GM19193 (cell line): Measurements from ENCODE around the gene PSAP.

Experiments
- POLR2A ChIP-seq: IDR thresholded peaks from 4 replicates; pipeline ENCODE4 v1.6.1; 2011; ENCODE audit not compliant: insufficient read depth, insufficient read length; ENCODE audit errors: extremely low read depth

PSAP gene

DNA sequence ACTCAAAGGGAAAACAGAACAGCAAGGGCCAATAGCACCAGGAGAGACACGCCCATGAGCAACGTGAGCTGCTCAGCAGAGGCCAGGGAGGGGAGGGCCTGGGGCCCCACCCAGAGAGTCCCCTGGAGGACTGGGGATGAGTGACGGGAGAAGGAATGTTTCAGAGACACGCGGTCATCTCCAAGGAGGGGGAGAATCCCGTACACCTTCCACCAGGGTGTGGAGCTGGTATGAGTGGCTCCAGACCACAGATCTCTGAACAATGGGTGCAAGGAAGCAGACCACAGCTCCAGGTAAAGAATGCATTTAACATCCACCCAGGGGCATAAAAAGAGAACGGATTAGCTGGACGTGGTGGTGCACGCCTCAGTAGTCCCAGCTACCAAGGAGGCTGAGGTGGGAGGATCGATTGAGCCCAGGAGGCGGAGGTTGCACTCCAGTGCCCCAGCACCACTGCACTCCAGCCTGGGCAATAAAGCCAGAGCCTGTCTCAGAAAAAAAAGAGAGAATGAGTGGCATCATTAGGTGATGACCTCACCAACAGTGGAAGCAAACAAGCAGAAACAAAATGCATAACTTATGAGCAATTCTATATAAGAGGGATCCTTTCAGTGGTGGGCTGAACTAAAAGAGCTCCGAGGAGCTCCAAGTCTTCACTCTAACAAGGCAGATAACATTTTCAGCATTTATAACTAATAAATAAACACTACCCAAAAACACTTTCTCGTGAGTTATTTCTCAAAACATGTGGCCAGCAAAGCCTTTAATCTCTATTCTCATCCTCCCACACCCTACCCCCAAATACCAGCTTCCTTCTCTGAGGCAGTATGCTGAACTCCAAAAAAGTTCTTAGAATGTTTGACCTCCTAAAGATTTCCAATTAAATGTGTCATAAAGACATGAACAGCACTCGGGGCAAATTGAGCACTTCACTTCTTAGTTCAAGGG, 12.5 kb downstream of the PSAP start:
- TF ChIP-seq POLR2A: no peak

DNA sequence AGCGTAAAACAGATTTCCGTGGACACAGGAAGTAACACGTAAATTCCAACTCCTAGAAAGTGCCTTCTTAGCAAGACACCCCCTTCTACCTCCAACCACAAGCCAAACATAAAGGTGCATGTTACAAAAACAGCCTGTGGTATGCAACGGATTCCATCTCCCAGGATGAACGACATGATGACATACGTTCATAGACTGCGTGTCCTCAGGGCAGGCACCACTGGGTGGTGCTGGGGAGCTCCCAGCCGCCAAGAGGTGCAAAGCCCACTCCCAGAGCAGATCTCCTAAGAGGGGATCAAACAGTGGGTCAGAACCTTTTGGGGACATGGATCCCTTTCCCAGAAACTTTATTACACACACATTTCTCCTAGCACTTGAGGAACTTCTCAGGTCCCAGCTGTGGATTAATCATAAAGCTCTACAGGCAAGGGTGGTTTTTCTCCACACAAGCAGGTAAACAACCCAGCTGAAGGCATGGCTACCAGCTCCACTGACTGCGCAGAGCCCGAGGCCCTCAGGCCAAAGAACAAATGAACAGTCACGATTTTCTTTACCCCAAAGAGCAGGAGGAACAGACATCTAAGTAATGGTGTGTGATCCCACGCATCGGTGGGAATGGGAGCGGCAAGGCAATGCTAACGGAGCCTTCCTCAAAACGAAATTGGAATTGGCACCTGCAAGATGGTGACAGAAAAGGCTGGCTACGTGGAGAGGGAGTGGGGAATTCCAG, 13.8 kb downstream of the PSAP start:
- no peak for TF ChIP-seq POLR2A

DNA sequence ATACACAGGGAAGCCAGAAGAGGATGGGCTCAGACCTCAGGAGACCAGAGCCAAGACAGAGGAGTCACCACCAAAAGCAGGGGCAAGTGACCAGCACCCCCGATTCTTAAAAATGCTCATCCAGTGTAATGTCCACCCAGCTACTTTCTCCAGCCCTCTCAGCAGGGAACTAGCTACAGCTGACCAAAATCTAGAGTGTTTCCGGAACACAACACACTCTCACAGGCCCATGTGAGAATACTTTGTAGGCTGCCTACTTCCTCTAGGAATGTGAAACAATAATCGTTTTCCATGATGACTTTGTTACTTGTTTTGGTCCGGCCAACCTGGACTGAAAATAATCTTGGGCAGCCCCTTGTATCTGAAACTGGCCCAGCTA, 14.5 kb downstream of the PSAP start:
- TF ChIP-seq POLR2A: no peak

DNA sequence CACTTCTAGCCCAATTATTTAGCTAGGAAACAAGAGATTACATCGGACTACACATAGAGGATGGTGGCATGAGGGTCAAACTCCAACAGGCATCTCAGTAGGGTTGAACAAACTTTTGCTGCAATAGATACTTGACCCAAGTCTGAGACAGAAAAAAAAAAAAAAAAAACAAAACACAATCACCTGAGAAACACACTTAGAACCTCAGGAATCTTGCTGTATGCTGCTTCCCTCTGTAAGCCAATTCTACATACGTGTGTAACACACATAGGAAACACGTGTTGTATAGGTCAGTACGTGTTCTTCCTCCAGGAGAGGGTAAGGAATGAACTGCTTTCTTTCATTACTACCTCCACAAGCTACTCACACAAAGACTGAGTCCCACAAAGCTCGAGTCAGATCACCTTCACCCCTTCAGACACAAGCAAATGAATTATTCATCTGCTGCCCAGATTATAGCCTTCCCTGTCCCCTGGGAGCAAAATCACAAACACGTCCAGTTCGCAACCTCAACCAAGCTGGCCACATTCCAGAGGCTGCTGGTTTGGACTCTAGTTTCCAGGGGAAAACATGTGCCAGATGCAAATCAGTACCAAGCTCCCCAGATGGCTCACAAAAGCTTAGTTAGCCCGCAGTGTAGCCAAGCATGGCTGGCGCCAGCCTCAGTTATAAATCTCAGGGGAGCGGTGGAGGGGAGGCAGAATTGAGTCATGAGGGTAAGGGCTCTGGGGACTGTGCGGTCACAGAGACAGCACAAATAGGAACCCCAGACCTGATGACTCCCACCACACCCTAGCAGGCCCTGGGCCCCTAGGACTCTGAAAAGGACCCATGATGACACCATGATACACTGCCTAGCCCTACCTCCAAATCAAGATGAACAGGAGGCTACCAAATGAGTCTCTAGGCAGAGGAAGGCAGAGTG, 15.1 kb downstream of the PSAP start:
- TF ChIP-seq POLR2A: no peak

DNA sequence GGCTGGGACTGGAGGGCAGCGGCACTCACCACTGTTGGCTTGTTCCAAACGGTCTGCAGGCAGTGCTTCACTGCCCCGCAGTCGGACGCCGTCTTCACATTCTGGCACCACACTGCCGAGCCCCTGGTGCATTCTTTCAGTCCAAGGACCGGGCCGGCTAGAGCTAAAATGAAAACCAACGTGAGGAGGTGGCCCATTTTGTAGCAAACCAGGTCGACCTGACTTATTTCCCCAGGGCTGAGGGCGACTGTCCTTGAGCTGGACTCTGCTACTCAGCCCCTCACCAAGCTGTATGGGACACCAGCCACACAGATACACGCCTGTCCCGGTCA, 16.7 kb downstream of the PSAP start:
- TF ChIP-seq POLR2A: no peak

DNA sequence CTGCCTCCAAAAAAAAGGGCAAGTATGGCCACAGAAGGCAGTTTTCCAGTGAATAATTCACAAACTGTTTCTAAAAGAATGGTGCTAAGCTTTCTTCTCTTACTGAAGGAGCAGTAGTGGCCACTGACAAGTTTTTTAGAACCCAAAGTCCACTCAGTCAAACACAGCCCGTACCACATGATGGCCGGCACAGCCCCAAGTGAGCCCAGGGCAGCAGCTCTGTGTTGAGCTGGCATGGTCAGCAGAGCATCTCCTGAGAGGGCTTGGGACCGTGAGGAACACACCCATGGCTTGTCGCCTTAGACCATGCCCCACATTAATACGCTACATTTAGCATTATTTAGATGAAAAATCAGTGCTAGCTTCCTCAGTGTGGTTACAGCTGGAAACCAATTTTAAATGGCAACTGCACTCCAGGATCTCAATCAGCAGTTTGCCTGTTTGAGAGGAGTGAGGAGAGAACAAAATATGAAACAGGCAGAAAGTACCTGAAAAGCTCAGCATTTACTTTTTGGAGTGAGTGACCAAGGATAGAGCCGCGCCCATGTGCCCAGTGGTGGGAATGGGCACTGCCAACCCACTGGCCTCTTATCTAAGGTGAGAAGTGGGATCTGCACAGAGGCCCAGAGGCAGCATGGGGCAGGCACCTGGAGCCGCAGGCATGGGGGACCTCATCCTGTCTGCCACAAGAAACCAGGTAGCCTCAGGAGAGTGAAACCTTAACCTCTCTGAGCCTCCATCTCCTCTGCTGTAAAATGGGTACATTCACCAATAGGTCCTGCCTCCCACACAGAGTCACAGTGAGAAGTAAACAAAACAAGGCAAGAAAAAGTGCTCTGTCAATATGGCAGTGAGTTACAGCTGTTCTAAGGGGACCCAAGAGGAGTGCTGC, 17.4 kb downstream of the PSAP start:
- TF ChIP-seq POLR2A: no peak

DNA sequence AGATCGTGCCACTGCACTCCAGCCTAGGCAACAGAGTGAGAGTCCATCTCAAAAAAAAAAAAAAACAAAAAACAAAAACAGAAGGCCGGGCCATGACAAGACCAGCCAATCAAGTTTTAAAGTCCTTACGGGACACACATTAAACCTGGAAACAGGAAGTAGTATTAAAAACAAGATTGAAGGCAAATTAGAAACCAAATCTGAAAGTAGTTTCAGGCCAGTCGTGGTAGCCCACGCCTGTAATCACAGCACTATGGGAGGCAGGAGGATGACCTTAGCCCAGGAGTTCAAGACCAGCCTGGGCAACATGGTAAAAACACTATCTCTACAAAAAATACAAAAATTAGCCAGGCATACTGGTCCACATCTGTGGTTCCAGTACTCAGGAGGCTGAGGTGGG, 18.1 kb downstream of the PSAP start:
- no peak for TF ChIP-seq POLR2A

DNA sequence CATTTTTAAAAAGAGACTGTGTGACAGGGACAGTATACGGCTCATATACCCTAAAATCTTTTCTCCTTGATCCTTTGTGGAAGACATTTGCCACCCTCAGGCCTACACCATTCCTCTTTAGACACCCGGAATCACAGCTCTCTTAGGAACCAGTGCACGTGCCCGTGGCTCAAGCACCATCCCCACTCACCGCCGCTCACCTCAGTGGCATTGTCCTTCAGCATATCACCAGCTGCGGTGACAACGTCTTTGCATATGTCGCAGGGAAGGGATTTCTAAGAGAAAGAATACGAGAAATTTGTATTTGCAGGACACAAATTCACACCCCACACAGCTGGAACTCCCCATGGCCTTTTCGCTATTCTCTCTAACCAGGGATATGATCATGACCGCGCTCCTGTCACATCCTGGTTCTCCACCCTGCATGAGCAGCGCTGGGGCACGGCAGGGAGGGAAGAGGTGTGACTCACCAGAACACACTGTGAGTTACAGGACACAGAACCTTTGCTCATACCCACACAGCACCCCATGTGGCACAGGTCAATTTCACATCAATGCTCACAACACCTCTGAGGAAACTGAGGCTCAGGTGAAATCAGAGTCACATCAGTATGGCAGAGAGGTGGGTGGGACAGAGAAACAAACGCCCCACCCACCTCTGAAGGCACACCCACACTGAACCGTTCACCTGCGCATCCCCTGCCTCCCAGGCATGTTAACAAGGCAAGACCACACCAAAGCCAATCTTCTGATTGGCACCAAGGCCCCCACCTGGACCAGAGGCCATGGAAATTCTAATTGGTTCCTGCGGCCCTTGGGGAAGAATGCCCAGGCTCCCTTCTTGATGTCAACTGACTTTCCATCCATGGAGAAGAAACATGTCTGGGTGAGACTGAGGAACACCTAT, 19.2 kb downstream of the PSAP start:
- TF ChIP-seq POLR2A: no peak

DNA sequence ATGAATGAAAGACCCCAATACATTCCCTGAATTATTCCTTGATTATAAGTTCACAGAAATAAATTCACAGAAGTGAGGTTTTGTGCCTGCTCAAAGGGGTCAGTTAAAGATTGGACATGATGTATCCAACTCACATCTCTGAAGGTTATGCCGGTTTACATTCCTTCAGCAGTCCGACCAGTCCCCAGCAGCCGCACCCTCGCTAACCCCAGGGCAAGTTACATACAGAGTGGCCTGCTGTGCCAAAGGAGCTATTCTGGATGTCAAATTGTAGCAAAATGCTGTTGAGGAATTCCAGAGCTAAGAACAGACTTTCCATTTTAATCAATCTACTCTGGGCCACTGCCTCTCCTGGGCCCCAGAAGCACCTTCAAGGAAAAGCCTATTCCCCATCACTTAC, 20.3 kb downstream of the PSAP start:
- no peak for TF ChIP-seq POLR2A

DNA sequence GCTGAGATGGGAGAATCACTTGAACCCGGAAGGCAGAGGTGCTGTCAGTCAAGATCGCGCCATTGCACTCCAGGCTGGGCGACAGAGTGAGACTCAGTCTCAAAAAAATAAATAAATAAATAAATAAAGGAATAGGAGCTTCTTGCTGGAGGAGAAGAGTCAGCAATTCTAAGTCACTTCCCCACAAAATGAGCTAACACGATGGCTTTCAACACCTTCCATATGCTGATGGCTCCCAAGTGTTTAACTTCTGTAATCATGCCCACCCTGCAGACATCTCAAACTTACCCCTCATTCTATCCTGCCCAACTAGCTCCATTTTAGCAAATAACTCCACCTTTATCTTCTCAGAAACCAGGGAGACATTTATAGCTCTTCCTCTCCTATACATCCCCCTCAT, 21.2 kb downstream of the PSAP start:
- no peak for TF ChIP-seq POLR2A

DNA sequence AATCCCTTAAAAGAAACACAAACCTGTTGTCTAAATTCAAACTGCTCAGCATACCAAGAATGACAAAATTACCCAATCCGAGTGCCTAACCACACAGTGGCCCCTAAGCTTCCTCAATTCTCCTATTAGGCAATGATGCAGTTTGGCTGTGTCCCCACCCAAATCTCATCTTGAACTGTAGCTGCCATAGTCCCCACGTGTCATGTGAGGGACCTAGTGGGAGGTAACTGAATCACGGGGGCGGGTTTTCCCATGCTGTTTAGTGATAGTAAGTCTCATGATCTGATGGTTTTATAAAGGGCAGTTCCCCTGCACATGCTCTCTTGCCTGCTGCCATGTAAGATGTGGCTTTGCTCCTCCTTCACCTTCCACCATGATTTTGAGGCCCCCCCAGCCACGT, 21.9 kb downstream of the PSAP start:
- TF ChIP-seq POLR2A: no peak

DNA sequence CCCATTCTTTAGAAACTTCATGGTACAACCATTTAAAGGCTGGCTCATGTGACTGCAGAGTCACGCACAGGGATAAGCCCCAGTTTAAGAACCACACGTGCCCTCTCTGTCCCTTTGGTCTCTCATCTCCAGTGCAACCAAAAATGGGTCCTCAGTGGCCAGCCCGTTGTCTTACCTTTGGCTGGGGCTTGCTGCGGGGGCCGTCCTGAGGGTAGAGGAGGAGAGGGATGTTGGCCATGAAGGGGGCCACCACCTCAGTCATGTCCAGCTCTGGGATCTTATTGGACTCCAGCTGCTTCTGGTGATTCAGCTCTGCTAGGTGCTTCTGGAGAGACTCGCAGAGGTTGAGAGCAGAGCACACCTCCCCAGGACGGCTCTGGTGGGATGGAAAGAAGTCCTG, 22.3 kb downstream of the PSAP start:
- TF ChIP-seq POLR2A: no peak

DNA sequence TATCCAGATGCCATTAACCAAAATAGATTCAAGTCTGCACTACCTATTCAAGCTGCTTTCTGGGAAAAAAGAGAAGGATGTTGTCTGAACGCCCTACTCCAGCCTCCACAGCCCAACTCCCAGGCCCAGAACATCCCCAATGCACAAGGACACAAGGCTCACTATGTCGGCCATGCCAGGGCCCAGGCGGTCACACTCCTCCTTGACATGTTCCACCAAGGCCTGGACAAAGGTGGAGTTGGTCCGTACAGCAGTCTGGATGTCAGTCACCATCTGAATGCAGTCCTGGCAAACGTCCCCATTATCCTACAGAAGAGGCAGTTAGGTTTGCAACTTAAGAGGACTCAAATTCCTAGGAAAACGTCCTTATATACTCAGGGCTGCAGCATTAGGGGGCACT, 23.2 kb downstream of the PSAP start:
- TF ChIP-seq POLR2A: no peak
